GM21423 (cell line): ENCODE data around the gene FAF2.
A peak's percentile ranks its signal among the peaks of the same experiment; 100 is the strongest.
"Not testable (repeated sequence)": the region's sequence is repeated elsewhere in the genome, so short reads cannot be mapped to it uniquely, and the experiment has no call there.

Experiments
- ATAC-seq: cut with Tn5 transposase; IDR thresholded peaks from one replicate; pipeline ENCODE4 v1.9.1; 2021; ENCODE audit warnings: mild to moderate bottlenecking, moderate library complexity; ENCODE audit not compliant: unreplicated experiment

Gene FAF2

GRCh38 chr5:176416965-176417364 is 31.2 kb upstream of the FAF2 start:
- no peak for ATAC-seq

GRCh38 chr5:176418251-176418650 is 29.9 kb upstream of the FAF2 start:
- ATAC-seq = no peak

GRCh38 chr5:176420086-176420485 is 28.1 kb upstream of the FAF2 start:
- no peak for ATAC-seq

- no peak for ATAC-seq
Measured at GRCh38 chr5:176420972-176421544, 27.1 kb upstream of the FAF2 start.

- no peak for ATAC-seq
Measured at GRCh38 chr5:176424181-176424580, 24.0 kb upstream of the FAF2 start.

- no peak for ATAC-seq
Measured at GRCh38 chr5:176425138-176425537, 23.0 kb upstream of the FAF2 start.

GRCh38 chr5:176425791-176426190 is 22.4 kb upstream of the FAF2 start:
- no peak for ATAC-seq

GRCh38 chr5:176426876-176427275 is 21.3 kb upstream of the FAF2 start:
- ATAC-seq = no peak

GRCh38 chr5:176427971-176428370 is 20.2 kb upstream of the FAF2 start:
- no peak for ATAC-seq

- ATAC-seq = no peak
Measured at GRCh38 chr5:176429972-176430371, 18.2 kb upstream of the FAF2 start.

GRCh38 chr5:176432707-176433106 is 15.5 kb upstream of the FAF2 start:
- ATAC-seq = no peak

- no peak for ATAC-seq
Measured at GRCh38 chr5:176436656-176437055, 11.5 kb upstream of the FAF2 start.

- no peak for ATAC-seq
Measured at GRCh38 chr5:176438959-176439757, 9.0 kb upstream of the FAF2 start.

- ATAC-seq = no peak
Measured at GRCh38 chr5:176440927-176441706, 7.1 kb upstream of the FAF2 start.

- no peak for ATAC-seq
Measured at GRCh38 chr5:176441921-176442323, 6.3 kb upstream of the FAF2 start.

GRCh38 chr5:176442911-176443310 is 5.3 kb upstream of the FAF2 start:
- ATAC-seq = not testable (repeated sequence)

GRCh38 chr5:176444742-176445141 is 3.4 kb upstream of the FAF2 start:
- ATAC-seq = no peak

- ATAC-seq = no peak
Measured at GRCh38 chr5:176446028-176446665, 2.0 kb upstream of the FAF2 start.

- ATAC-seq = no peak
Measured at GRCh38 chr5:176446884-176447590, 1.1 kb upstream of the FAF2 start.

- ATAC-seq = peak; percentile 28
Measured at GRCh38 chr5:176447591-176447977, 601 bp upstream of the FAF2 start.

- ATAC-seq = no peak
Measured at GRCh38 chr5:176450077-176450476, 1.9 kb downstream of the FAF2 start.
